ENCODE data around the gene GIMAP6. TPM values are rescaled to one million over a fixed set of nuclear protein-coding genes. Genes with fewer than 3 reads are reported as not detected.

The GIMAP6 gene
- total RNA-seq, 1 experiment from 2014 or later, result not detected

DNA sequence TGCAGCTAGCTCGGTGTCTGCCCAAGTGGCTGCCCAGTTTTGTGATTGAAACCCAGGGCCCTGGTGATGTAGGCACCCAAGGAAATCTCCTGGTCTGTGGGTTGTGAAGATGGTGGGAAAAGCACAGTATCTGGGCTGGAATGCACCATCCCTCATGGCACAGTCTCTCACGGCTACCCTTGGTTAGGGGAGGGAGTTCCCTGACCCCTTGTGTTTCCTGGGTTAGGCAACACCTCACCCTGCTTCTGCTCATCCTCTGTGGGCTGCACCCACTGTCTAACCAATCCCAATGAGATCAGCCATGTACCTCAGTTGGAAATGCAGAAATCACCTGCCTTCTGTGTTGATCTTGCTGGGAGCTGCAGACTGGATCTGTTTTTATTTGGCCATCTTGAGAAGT is 37.4 kb downstream of the GIMAP6 start:
- H3K4me3 ChIP-seq, result no peak overlapping the region
- H3K36me3 ChIP-seq (ENCODE audit: low read depth), result no peaks in the 10 kb centered on the region
- POLR2A ChIA-PET (ENCODE audit: unreplicated experiment), result no interaction called here
- H3K9me2 ChIP-seq (ENCODE audit: insufficient read depth), result peaks cover under 1% of the 10 kb centered on the region; the same call in 1 of the 2 replicates
- peaks cover 30% of the 10 kb centered on the region for H3K27me3 ChIP-seq (ENCODE audit: insufficient read depth, low read depth)
- H4K20me1 ChIP-seq (ENCODE audit: insufficient read depth), result no peaks in the 10 kb centered on the region
- H3K4me1 ChIP-seq (replicated peaks; ENCODE audit: insufficient read depth), result no peaks in the 10 kb centered on the region
- H3K9me3 ChIP-seq (ENCODE audit: insufficient read depth, low read depth), result no peaks in the 10 kb centered on the region
- DNase-seq, result no peak
- H3K4me2 ChIP-seq, result no peak overlapping the region
- H3F3A ChIP-seq (ENCODE audit: insufficient read depth, low read depth), result no peaks in the 10 kb centered on the region
- no peaks in the 10 kb centered on the region for H3K79me2 ChIP-seq (ENCODE audit: low read depth)
- no peak overlapping the region for H3K27ac ChIP-seq
- no peak for TF ChIP-seq EZH2 (IDR thresholded peaks at IDR 0.05; ENCODE audit: low read depth)
- no peak for TF ChIP-seq CTCF (conservative IDR thresholded peaks at IDR 0.05)
- no peak overlapping the region for H2AFZ ChIP-seq
- intact Hi-C loops (cut with micrococcal nuclease; ENCODE audit: unreplicated experiment), result no loop called here
- BruUV-seq (replicated peaks), result no TSS peak
- CTCF ChIA-PET, result no interaction called here

- TF ChIP-seq EZH2 (IDR thresholded peaks at IDR 0.05; ENCODE audit: low read depth) (no peak), CTCF (conservative IDR thresholded peaks at IDR 0.05) (no peak)
- Histone ChIP-seq H2AFZ (no peak overlapping the region), H3K27me3 (ENCODE audit: insufficient read depth, low read depth) (peaks cover 33% of the 10 kb centered on the region; the same call in 1 of the 2 replicates), H3K27ac (no peak overlapping the region), H3K79me2 (ENCODE audit: low read depth) (no peaks in the 10 kb centered on the region), H3K4me1 (replicated peaks; ENCODE audit: insufficient read depth) (no peaks in the 10 kb centered on the region), H3K36me3 (ENCODE audit: low read depth) (no peaks in the 10 kb centered on the region), H3K9me3 (ENCODE audit: insufficient read depth, low read depth) (no peaks in the 10 kb centered on the region), H3K4me2 (no peak overlapping the region), H3K9me2 (ENCODE audit: insufficient read depth) (no peaks in the 10 kb centered on the region), H4K20me1 (ENCODE audit: insufficient read depth) (no peaks in the 10 kb centered on the region), H3K4me3 (no peak overlapping the region), H3F3A (ENCODE audit: insufficient read depth, low read depth) (no peaks in the 10 kb centered on the region)
- no TSS peak for BruUV-seq (replicated peaks)
- ChIA-PET CTCF (no interaction called here), POLR2A (ENCODE audit: unreplicated experiment) (no interaction called here)
- no peak for DNase-seq
- intact Hi-C loops (cut with micrococcal nuclease; ENCODE audit: unreplicated experiment), result no loop called here
Measured at GRCh38 chr7:150587551-150587950, 44.6 kb downstream of the GIMAP6 start.

DNA sequence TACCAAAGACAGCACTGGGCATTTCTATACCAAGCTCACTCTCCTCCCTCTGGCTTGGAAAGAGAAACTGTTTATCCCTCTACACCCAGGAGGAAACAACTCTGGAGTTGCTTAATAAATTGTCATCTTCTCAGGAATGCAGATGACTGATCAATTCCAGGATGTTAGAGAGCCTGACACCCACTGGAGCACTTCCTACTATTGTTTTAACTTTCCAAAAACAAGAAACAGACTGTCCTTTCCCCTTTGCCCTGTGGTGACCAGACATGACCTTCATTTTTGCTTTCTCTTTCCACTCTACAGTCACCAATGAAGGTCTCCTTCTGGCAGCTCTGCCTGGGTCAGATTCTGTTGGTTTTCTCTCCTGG is 45.4 kb downstream of the GIMAP6 start:
- BruUV-seq (replicated peaks), result no TSS peak
- no peaks in the 10 kb centered on the region for H3K9me2 ChIP-seq (ENCODE audit: insufficient read depth)
- H4K20me1 ChIP-seq (ENCODE audit: insufficient read depth), result no peaks in the 10 kb centered on the region
- no peak overlapping the region for H2AFZ ChIP-seq
- H3K4me3 ChIP-seq, result no peak overlapping the region
- H3K4me2 ChIP-seq, result no peak overlapping the region
- intact Hi-C loops (cut with micrococcal nuclease; ENCODE audit: unreplicated experiment), result no loop called here
- POLR2A ChIA-PET (ENCODE audit: unreplicated experiment), result no interaction called here
- H3K4me1 ChIP-seq (replicated peaks; ENCODE audit: insufficient read depth), result no peaks in the 10 kb centered on the region
- no peaks in the 10 kb centered on the region for H3K79me2 ChIP-seq (ENCODE audit: low read depth)
- H3K9me3 ChIP-seq (ENCODE audit: insufficient read depth, low read depth), result no peaks in the 10 kb centered on the region
- H3F3A ChIP-seq (ENCODE audit: insufficient read depth, low read depth), result no peaks in the 10 kb centered on the region
- no peaks in the 10 kb centered on the region for H3K36me3 ChIP-seq (ENCODE audit: low read depth)
- no peak overlapping the region for H3K27ac ChIP-seq
- no peak for TF ChIP-seq CTCF (conservative IDR thresholded peaks at IDR 0.05)
- TF ChIP-seq EZH2 (IDR thresholded peaks at IDR 0.05; ENCODE audit: low read depth), result no peak
- DNase-seq, result no peak
- H3K27me3 ChIP-seq (ENCODE audit: insufficient read depth, low read depth), result peaks cover 33% of the 10 kb centered on the region; the same call in 1 of the 2 replicates
- CTCF ChIA-PET, result no interaction called here
